Activated naive CD8-positive, alpha-beta T cell treated with anti-CD3 and anti-CD28 coated beads, Interleukin-2, amount 50 U/mL, for 16 hours (primary cell): ENCODE data around the gene DYSF.

Experiments used
- DNase-seq: peaks from one replicate; pipeline ENCODE4 v3.0.0-alpha.2; 2020; ENCODE audit warnings: low read depth, low spot score

Gene DYSF

DNA sequence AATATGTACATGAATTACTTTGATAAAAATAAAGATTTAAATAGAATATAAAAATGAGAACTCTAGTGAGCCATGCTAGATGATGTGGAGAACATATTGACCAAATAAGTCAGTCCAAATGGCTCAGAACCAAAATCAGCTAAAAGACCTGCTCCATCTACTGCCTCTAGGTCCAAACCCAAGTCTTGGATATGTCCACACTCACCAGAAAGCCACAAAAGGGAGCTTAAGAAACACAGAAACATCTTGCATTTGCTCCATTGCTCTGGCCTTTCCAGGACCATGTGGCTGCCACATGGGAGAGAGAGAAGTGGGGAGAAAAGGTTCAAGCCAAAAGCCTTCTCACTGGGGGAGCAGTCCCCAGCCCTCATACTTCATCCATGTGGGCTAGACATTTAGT, 272.5 kb downstream of the DYSF start:
- no peak for DNase-seq

DNA sequence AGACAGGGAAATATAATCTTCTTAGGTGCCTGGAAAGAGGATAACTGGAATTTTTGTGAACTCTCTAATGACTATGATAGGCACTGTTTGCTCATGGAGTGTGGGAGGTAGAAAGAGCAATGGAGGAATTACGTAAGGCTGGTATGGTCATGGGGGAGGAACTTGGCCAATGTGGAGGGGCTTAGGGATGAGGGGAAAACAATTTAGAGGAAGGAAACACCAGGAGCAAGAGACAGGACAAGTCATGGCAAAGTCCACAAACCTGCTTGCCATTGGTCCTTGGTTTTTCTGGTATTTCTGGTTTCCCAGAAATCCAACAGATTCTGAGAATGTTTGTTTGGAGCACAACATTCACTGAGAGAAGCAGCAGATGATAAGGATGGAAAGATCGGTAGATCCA, 274.2 kb downstream of the DYSF start:
- DNase-seq, result no peak

DNA sequence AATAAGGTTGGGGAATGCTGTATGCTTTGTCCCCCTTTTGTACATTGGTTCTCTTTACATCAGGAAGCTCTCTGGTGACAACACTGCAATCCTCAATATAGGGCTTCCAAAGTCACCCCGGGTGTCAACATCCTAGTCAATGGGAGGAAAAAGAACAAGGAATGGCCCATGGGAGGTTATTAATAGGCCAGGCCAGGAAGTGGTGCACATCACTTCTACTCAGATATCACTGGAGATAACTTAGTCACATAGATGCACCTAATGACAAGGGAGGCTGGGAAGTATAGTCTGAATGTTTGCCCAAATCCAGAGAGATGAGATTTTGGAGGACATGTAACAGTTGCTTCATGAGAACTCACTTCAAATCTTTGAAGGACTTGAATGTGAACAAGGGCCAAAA, 274.7 kb downstream of the DYSF start:
- DNase-seq, result no peak

DNA sequence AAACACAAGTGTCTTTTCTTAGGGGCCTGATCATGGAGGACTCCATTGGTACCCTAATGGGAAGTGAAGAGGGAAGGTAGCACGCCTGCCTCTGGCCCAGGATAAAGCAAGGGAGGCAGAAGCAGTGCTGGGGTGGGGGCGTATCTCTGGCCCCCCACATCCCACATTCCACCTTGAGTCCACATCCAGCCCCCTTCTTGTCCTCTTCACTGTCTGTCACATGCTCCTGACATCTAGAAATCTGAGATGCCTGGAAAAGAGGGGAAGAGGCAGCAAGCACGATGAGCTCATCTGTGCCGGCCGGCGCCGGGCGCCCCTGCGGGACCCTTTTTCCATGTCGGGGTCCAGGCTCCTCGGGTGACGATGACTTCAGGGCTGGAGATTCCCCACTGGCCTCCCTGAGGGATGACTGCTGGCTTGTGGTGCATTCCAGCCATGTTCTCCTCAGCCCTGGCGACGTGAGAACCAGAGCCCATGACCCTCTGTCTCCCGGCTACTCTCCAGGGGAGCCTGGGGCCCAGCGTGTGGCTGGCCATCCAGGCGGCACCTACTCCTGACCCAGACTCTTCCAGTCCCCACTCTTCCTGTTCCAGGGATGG, 277.5 kb downstream of the DYSF start:
- no peak for DNase-seq

DNA sequence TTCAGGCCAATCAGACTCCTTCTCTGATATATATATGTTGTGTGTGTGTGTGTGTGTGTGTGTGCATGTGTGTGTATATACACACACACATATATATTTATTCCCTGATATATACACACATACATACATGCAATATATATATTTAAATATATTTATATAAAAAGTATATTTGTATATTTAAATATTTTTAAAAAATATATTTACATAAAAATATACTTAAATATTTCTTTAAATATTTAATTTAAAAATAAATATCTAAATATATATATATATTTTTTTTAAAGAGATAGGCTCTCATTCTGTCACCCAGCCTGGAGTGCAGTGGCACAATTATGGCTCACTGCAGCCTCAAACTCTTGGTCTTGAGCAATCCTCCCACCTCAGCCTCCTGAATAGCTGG, 281.3 kb downstream of the DYSF start:
- DNase-seq, result no peak

DNA sequence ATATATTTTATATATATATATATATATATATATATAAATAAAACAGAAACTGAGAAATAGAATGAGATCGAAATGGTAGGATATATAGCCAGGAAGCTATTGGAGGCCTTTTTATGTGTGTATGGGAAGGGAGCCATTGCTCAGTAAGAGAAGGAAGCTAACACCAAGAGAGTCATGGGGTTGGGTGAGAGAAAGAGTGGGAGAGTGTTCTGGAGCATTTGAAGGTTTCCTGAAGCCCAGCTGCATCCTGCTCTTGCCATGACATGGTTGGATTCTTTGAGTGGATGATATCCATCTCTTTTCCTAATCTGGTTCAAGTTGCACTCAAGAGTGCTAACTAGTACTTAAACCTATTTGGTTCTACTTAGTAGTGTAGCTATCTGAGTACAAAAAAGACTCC, 282.3 kb downstream of the DYSF start:
- no peak for DNase-seq
